ES-I3 (cell line): ENCODE results near the gene ARHGAP27.
A peak's percentile ranks its signal among the peaks of the same experiment; 100 is the strongest.
"Not testable (repeated sequence)": the region's sequence is repeated elsewhere in the genome, so short reads cannot be mapped to it uniquely, and the experiment has no call there.

Experiments used
- H3K36me3 ChIP-seq: 2 replicates; pipeline ENCODE4 v1.6.1; 2013; ENCODE audit warnings: mild to moderate bottlenecking, low read length, control low read depth, moderate library complexity; ENCODE audit not compliant: insufficient read depth
- H3K4me1 ChIP-seq: 2 replicates; pipeline ENCODE4 v1.6.1; 2013; ENCODE audit warnings: mild to moderate bottlenecking, control low read depth, low read length; ENCODE audit not compliant: insufficient read depth
- H3K9ac ChIP-seq: 2 replicates; pipeline ENCODE4 v1.6.1; 2013; ENCODE audit warnings: low read depth, mild to moderate bottlenecking, low read length, moderate library complexity
- H3K9me3 ChIP-seq: 2 replicates; pipeline ENCODE4 v1.6.1; 2013; ENCODE audit warnings: mild to moderate bottlenecking, low read length, moderate library complexity; ENCODE audit not compliant: control insufficient read depth, insufficient read depth

ARHGAP27 gene

GRCh38 chr17:45432405-45433158 lies at the start of gene ARHGAP27:
TSS of gene ARHGAP27 (minus strand) at chr17:45432870. CDS start at chr17:45430279, 2,591 bp downstream.
- H3K9ac ChIP-seq: peak within 1 kb of the TSS; percentile 70
- no peaks in the 10 kb centered on the region for H3K36me3 ChIP-seq
- H3K9me3 ChIP-seq: no peaks in the 10 kb centered on the region
- peaks cover 25% of the 10 kb centered on the region; the same call in 1 of the 2 replicates for H3K4me1 ChIP-seq

- H3K9me3 ChIP-seq, H3K9ac ChIP-seq, H3K4me1 ChIP-seq: not testable (repeated sequence)
These were observed 49.6 kb upstream of the ARHGAP27 start for GRCh38 chr17:45482317-45482716.

GRCh38 chr17:45475436-45475835 lies 42.8 kb upstream of the ARHGAP27 start:
- not testable (repeated sequence) for H3K36me3 ChIP-seq, H3K4me1 ChIP-seq, H3K9me3 ChIP-seq, H3K9ac ChIP-seq

More at GRCh38 chr17:45482317-45482716, 49.6 kb upstream of the ARHGAP27 start:
- H3K36me3 ChIP-seq: not testable (repeated sequence)

- H3K4me1 ChIP-seq, H3K36me3 ChIP-seq, H3K9me3 ChIP-seq, H3K9ac ChIP-seq: not testable (repeated sequence)
These were observed 39.6 kb upstream of the ARHGAP27 start for GRCh38 chr17:45472249-45472648.

GRCh38 chr17:45469204-45469563 lies 36.5 kb upstream of the ARHGAP27 start:
- H3K9me3 ChIP-seq, H3K4me1 ChIP-seq, H3K36me3 ChIP-seq: not testable (repeated sequence)

GRCh38 chr17:45468293-45469203 lies 35.9 kb upstream of the ARHGAP27 start:
- H3K9ac ChIP-seq, H3K36me3 ChIP-seq, H3K9me3 ChIP-seq, H3K4me1 ChIP-seq: not testable (repeated sequence)

More at GRCh38 chr17:45469204-45469563, 36.5 kb upstream of the ARHGAP27 start:
- H3K9ac ChIP-seq: not testable (repeated sequence)

GRCh38 chr17:45461524-45462327 lies 29.1 kb upstream of the ARHGAP27 start:
- not testable (repeated sequence) for H3K36me3 ChIP-seq, H3K4me1 ChIP-seq, H3K9ac ChIP-seq, H3K9me3 ChIP-seq

GRCh38 chr17:45460422-45460821 lies 27.8 kb upstream of the ARHGAP27 start:
- not testable (repeated sequence) for H3K36me3 ChIP-seq, H3K4me1 ChIP-seq, H3K9ac ChIP-seq, H3K9me3 ChIP-seq

- H3K9me3 ChIP-seq, H3K36me3 ChIP-seq, H3K9ac ChIP-seq, H3K4me1 ChIP-seq: not testable (repeated sequence)
These were observed 21.7 kb upstream of the ARHGAP27 start for GRCh38 chr17:45454341-45454740.

- H3K9me3 ChIP-seq, H3K4me1 ChIP-seq, H3K36me3 ChIP-seq, H3K9ac ChIP-seq: not testable (repeated sequence)
These were observed 21.1 kb upstream of the ARHGAP27 start for GRCh38 chr17:45453731-45454130.

GRCh38 chr17:45453225-45453534 lies 20.5 kb upstream of the ARHGAP27 start:
- not testable (repeated sequence) for H3K36me3 ChIP-seq, H3K4me1 ChIP-seq, H3K9me3 ChIP-seq, H3K9ac ChIP-seq

GRCh38 chr17:45452329-45453224 lies 19.9 kb upstream of the ARHGAP27 start:
- not testable (repeated sequence) for H3K36me3 ChIP-seq, H3K9me3 ChIP-seq, H3K9ac ChIP-seq, H3K4me1 ChIP-seq

GRCh38 chr17:45451660-45452059 lies 19.0 kb upstream of the ARHGAP27 start:
- H3K36me3 ChIP-seq, H3K9ac ChIP-seq, H3K9me3 ChIP-seq: not testable (repeated sequence)

GRCh38 chr17:45451131-45451530 lies 18.5 kb upstream of the ARHGAP27 start:
- Histone ChIP-seq H3K9ac (no peak overlapping the region), H3K4me1 (peaks cover 2% of the 10 kb centered on the region; the same call in 1 of the 2 replicates), H3K36me3 (no peaks in the 10 kb centered on the region), H3K9me3 (no peaks in the 10 kb centered on the region)

More at GRCh38 chr17:45451660-45452059, 19.0 kb upstream of the ARHGAP27 start:
- not testable (repeated sequence) for H3K4me1 ChIP-seq
